ENCODE measurements around the gene ING4. TPM values are rescaled to one million over a fixed set of nuclear protein-coding genes. Genes with fewer than 3 reads are reported as not detected.
A peak's percentile ranks its signal among the peaks of the same experiment; 100 is the strongest.

Gene ING4
- total and polyA plus RNA-seq, 2 experiments from 2014 or later: 95.2 to 96.2 TPM

DNA sequence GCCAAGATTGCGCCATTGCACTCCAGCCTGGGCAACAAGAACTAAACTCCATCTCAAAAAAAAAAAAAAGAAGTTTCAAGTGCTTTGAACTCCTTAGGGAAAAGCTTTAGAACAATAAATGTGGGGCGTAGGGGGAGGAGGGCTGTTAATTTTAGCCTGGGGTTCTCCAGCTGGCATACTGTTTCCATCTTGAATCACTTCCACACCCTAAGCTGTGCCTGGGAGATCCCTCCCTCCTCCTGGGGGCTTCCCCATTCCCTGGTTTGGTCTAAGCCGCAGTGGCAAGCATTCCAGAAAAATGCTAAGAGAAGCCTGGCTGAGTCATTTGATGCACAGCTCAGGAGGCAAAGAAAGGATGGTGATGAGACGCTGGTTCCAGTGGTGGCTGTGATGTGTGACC lies 28.6 kb upstream of the ING4 start:
- Histone ChIP-seq H3K4me3 (no peak overlapping the region), H3K27me3 (no peaks in the 10 kb centered on the region), H3K27ac (no peak overlapping the region), H3K36me3 (no peaks in the 10 kb centered on the region), H3K9me3 (ENCODE audit: low read depth) (no peaks in the 10 kb centered on the region), H3K4me1 (ENCODE audit: low read depth) (peaks cover 13% of the 10 kb centered on the region)
- DNase-seq (ENCODE audit: low read depth in 1 of 2, low spot score in 1 of 2): peak in 1 of 2 donors; percentile 44
- no peak for TF ChIP-seq CTCF (IDR thresholded peaks at IDR 0.05; ENCODE audit: low read depth, low read length)

DNA sequence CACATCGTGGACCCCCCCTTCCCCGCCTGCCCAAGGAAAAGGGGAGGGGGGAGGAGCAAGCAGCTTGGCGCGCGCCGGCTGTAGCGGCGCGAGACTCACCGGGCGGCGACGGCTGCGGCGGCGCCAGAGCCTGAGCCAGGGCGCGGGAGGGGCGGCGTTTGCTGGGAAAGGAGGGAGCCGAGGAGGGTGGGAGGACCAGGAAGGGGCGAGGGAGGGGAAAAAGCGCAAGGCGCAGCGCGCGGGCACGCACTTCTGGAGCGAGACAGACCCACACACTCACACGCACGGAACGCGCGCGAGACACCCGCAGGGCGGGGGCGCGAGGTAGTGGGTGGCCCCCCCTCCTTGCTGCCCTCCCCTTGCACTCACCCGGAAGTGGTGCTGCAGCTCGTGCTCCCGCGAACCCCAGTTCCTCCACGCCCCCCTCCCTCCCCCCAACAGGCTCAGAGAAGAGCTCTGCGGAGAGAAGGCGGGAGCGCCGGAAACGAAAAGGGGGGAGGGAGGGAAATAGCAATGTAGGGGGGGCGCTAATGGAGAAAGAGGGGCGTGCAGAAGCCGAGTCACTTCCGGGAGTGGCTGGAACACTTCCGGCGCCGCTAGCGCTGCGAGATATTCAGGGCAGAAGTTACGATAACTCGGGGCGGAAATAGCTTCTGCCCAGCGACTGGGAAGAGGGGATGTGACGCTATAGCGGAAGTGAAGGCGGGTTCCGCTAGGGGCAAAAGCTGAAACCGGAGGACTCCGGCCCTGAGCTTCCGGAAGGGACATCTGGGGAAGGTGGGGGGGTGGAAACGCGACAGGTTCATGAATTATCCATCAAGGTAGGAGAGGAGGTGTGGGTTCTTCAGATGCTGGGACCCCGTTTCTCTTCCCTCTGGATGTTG lies 26.3 kb upstream of the ING4 start, which contains the start of gene ZNF384:
ZNF384 (minus strand) TSS at position 377 of the 884 bp plus-strand sequence. CDS start 9,855 bp downstream, outside the sequence.
- peak within 1 kb of the TSS; percentile 65 for H3K4me3 ChIP-seq
- peak; percentile 98 to 99 for DNase-seq (ENCODE audit: low read depth in 1 of 2, low spot score in 1 of 2)
- TF ChIP-seq CTCF (IDR thresholded peaks at IDR 0.05; ENCODE audit: low read depth, low read length): peak; percentile 19
- peaks cover 2% of the 10 kb centered on the region for H3K36me3 ChIP-seq
- no peaks in the 10 kb centered on the region for H3K27me3 ChIP-seq
- peak within 1 kb of the TSS; percentile 84 for H3K27ac ChIP-seq
- H3K9me3 ChIP-seq (ENCODE audit: low read depth): no peaks in the 10 kb centered on the region
- H3K4me1 ChIP-seq (ENCODE audit: low read depth): peaks cover 13% of the 10 kb centered on the region

DNA sequence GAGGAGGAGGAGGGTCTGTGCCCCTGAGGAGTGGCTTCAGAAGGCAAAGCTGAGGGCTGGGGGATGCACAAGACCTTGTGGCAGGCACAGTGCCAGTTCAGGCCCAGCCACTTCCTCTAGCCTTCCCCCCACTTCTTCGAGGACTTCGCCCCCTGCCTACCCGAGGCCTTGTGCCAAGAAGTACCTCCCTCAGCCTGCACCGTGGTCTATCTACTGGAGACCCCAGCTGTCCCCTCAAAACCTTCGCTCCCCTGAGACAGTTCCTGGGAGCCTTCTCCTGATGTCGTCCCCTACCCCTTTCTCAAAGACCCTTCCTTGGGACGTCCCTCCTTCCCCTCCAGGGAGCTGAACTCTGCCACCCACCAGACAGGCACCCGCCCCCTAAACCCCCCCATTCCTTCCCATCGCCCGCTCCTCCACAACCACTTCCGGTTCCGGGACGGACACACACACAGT lies 25.7 kb upstream of the ING4 start:
- DNase-seq (ENCODE audit: low read depth in 1 of 2, low spot score in 1 of 2): peak in 1 of 2 donors; percentile 35
- Histone ChIP-seq H3K27ac (peak overlapping the region; percentile 84), H3K4me3 (peak overlapping the region; percentile 65), H3K36me3 (peaks cover 5% of the 10 kb centered on the region), H3K9me3 (ENCODE audit: low read depth) (no peaks in the 10 kb centered on the region), H3K27me3 (no peaks in the 10 kb centered on the region), H3K4me1 (ENCODE audit: low read depth) (peaks cover 13% of the 10 kb centered on the region)
- no peak for TF ChIP-seq CTCF (IDR thresholded peaks at IDR 0.05; ENCODE audit: low read depth, low read length)

GRCh38 chr12:6685814-6686213 lies 22.9 kb upstream of the ING4 start:
- Histone ChIP-seq H3K4me3 (no peak overlapping the region), H3K27me3 (no peaks in the 10 kb centered on the region), H3K9me3 (ENCODE audit: low read depth) (no peaks in the 10 kb centered on the region), H3K36me3 (peaks cover 5% of the 10 kb centered on the region), H3K27ac (no peak overlapping the region), H3K4me1 (ENCODE audit: low read depth) (peaks cover 13% of the 10 kb centered on the region)
- DNase-seq (ENCODE audit: low read depth in 1 of 2, low spot score in 1 of 2): no peak
- no peak for TF ChIP-seq CTCF (IDR thresholded peaks at IDR 0.05; ENCODE audit: low read depth, low read length)

- peak; percentile 55 for TF ChIP-seq CTCF (IDR thresholded peaks at IDR 0.05; ENCODE audit: low read depth, low read length)
- no peaks in the 10 kb centered on the region for H3K9me3 ChIP-seq (ENCODE audit: low read depth)
- DNase-seq (ENCODE audit: low read depth in 1 of 2, low spot score in 1 of 2): peak; percentile 49 to 50
- H3K27ac ChIP-seq: no peak overlapping the region
- H3K4me1 ChIP-seq (ENCODE audit: low read depth): peaks cover 10% of the 10 kb centered on the region
- no peaks in the 10 kb centered on the region for H3K27me3 ChIP-seq
- H3K4me3 ChIP-seq: no peak overlapping the region
- peaks cover 5% of the 10 kb centered on the region for H3K36me3 ChIP-seq
These were observed 21.7 kb upstream of the ING4 start for GRCh38 chr12:6684609-6685008.

Data from cardiac muscle cell (in vitro differentiated cells and primary cell).